Measurements from ENCODE around the gene EVX1.

EVX1 gene

GRCh38 chr7:27250557-27251070, 8.0 kb downstream of the EVX1 start:
- no peak for DNase-seq

DNA sequence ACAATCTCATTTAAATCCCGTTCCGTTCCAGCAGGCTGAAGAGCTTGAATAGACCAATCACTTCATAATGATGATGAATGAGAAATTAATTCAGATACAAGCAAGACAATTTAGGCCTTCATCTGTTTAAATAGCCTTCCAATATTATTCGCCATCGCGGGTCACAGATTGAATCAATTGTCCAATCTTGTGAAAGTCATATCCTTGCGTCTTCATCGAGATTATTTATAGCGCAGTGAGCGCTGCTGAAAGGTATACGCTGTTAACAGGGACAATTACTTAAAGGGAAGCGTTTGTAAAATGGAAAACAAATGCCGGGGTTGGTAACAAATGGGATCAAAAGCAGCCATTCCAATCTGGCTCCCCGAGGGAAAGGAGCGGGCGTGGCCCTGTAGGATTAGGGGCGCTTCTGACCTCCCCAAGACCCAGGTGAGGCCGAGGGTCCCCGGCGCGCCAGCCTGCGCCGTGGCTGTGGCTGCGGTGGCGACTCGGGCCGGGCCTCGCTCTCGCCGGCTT, 8.6 kb downstream of the EVX1 start:
- DNase-seq, result no peak

DNA sequence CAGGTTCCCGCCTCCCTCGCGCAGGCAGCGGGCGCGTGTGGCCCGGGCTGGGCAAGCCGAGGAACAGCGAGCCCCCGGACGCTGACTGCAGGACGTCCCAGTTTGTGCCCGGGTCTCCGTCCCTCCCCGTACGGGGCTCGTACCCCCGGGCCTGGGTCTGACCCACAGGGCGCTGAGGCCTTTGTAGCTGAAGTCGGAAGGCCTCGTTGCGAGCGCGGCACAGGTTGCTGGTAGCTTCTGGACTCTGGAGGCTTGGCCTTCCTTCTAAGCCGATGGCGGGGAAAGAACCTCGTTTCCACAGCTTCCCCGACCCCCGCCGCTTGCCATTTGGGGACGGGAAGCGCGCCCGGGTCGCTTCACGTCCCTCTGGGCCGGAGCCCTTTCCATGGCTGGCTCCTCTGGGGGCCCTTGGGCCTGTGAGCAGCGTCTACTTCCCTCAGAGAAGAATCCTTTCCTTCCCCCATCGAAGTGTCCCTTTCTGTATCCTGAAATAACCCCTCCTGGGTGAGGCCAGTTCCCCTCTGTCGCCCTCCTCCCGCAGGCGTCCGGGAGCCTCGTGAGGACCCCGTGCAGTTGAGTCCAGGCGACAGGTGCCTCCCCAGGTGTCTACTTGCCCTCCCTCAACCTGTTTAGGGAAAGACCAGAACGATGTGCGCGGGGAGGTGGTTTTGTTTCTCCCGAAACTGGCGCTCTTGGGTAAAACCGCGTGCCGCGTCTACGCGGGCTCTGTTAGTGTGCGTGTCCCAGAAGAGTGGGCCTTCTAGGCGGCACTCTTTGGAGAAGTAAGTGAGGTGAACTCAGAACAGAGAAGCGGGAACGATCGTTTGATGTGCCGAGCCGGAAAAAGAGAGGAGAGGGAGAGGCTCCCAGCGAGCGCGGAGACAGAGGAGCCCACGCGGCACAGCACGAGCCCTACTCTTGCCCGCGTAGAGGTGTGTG, 9.3 kb downstream of the EVX1 start:
- DNase-seq, result no peak

GRCh38 chr7:27254625-27255024, 12.0 kb downstream of the EVX1 start:
- DNase-seq, result no peak

DNA sequence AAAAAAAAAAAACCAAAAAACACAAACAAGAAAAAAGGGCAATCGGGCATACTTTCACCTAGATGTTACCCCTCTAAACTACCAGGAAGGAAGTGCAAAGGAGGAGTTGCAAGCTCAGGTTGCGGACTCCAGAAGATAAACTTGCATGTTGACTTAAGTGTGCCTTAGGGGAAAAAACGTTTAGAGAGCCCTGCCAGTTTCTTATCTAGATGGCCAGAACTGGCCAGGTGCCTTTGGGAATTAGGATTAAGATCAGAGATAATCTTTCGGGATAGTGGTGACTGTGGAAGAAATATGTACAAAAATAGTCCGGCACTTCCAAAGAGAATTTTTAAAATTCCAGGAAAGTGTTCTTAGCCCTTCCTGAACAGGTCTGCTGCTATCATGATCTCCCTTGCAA, 17.6 kb downstream of the EVX1 start:
- no peak for DNase-seq

DNA sequence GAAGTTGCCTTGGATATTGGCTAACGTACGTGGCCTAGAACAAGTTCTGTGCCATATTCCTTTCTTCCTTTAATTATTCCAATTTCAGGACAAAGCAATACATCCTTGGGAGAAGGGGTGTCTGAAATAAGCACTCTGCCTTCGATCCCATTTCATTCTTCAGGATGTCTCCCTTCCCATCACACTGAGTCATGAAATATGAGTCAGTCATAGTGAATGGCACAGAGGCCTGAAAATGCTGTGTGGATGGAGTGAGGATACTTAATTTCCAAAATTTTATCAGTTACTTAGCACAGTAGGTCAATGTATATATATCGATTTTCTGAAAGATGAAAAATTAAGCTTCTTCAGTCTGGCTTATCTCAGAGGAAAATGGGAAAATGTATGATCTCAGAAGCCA, 19.5 kb downstream of the EVX1 start:
- no peak for DNase-seq

GRCh38 chr7:27263781-27264180, 21.2 kb downstream of the EVX1 start:
- DNase-seq, result no peak

- no peak for DNase-seq
These were observed 26.9 kb downstream of the EVX1 start for GRCh38 chr7:27269455-27269854.

DNA sequence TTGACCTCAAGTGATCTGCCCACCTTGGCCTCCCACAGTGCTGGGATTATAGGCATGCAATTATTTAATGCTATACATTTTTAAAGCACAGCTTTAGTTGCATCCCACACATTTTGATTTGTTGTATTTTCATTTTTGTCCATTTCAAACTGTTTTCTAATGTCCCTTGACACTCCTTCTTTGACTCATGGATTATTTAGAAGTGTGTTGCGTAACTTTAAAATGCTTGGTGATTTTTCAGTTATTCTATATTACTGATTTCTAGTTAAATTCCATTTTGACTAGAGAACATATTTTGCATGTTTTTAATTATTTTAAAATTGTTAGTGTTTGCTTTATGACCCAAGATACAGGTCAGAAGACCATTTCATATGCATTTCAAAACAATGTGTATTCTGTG, 28.8 kb downstream of the EVX1 start:
- no peak for DNase-seq

DNA sequence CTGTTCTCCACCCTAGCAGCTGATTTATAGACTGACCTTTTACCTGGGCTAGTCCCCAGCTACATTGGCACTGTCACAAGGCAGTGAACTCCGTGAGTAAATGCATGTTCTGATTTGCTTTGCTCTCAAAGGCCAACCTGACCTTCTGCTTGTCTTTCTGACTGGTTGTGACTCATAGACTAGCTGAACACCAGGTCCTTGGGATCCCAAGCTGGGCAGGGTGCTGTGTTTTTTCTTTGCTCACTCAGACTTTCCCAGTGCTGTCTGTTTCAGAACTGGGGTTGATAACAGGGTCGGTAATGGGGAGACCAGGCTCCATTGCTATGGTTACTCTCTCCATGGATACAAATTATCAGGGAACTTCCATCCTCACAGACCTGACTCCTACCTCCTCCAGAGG, 35.0 kb downstream of the EVX1 start:
- no peak for DNase-seq

- no peak for DNase-seq
These were observed 41.0 kb downstream of the EVX1 start for GRCh38 chr7:27283558-27283957.

DNA sequence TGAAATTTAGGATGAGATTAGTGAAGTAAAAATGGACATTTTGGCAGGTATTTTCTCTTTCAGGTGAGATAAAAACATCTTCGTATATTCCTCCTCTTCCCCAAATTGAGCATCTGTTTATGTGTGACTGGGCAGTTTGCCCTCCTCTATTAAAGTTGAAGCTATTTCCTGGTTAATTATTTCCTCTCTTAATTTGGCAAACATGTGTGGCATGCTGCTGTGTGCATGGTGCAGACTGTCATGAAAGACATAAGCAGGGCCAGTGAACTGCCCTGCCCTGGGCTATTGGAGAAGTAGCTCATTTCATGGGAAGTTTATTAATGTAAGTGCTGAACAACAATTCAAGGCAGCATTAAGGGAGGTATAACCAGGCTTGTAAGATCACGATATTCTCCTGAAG, 52.6 kb downstream of the EVX1 start:
- DNase-seq, result no peak

- DNase-seq, result no peak
These were observed 54.8 kb downstream of the EVX1 start for GRCh38 chr7:27297356-27297755.

All from NCI-H1930 (cell line).